Bone marrow (tissue), 2 donors: Measurements from ENCODE around the gene ZRSR2.
"Not testable (repeated sequence)": the region's sequence is repeated elsewhere in the genome, so short reads cannot be mapped to it uniquely, and the experiment has no call there.

Experiments
- DNase-seq, 2 donors: peaks; one replicate each; lab custom pipeline; 2025; lab: John Stamatoyannopoulos, UW

Gene ZRSR2

DNA sequence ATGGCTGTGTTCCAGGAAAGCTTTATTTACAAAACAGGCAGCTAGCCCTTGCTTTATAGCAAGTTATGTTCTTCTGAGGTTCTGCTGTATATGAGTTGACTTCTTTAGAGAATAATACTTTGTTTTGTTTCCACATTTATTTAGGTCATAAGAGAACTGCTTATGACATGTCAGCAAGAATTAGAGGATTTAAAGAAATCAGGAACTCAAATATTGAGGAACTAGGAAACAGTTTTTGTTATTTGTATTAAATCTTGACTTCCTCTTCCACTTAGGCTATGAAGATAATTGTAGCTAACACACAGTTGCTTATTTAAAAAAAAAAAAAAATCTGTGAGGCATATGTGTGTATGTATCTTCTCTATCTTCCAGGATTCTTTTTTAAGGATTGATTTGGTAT is 14.3 kb downstream of the ZRSR2 start:
- no peak for DNase-seq

DNA sequence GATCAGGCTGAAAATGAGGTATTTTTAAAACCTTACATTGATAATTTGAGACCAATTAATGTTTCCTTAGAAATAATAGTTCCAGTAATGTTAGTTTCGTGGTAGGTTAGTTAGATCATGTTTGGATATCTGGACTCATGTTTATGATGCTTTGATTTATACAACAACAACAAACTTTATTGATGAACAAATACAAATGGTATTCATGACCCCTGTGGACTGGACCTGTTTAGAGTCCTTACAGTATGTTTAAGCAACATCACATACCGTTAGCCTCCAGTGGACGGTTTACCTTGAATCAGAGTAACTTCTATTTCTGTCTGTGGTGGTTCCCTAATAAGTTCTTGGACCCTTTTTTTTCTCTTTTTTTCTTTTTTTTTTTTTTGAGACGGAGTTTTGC is 18.0 kb downstream of the ZRSR2 start:
- no peak for DNase-seq

DNA sequence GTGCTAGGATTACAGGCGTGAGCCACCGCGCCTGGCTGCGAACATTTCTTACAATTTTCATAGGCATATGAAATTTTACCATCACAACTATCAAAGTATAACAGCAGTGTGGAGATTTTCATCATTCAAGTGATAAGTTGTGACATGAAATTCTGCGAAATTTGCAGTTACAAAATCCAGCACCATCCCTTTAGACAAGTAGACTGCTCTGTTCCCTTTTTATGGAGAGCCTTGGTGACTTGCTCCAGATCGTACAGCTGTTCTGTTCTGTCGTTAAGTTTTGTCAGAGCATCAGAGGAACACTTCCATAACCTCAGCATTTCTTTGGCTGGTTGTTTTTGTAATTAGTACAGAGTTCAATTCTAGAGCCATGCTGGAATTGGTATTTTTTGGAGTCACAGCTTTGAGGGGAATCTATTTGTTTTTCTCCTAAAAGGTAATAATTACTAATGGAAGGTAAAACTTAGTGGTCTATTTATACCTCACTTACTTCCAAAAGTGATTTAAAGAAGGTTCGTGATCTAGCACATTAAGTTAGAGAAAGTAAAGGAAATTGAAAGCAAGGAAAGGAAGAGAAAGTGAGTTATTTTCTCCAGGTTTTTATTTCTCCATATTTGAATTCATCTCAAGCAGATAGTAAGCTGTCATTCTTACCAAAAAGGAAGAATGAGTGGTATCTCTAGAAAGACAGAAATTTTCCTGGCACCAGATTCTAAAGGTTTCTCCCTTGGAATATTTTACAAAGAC is 22.1 kb downstream of the ZRSR2 start:
- DNase-seq = no peak

GRCh38 chrX:15813416-15813815 is 23.1 kb downstream of the ZRSR2 start:
- no peak for DNase-seq

GRCh38 chrX:15814771-15815365 is 24.6 kb downstream of the ZRSR2 start:
- DNase-seq = no peak

GRCh38 chrX:15815779-15816437 is 25.6 kb downstream of the ZRSR2 start:
- DNase-seq = no peak

DNA sequence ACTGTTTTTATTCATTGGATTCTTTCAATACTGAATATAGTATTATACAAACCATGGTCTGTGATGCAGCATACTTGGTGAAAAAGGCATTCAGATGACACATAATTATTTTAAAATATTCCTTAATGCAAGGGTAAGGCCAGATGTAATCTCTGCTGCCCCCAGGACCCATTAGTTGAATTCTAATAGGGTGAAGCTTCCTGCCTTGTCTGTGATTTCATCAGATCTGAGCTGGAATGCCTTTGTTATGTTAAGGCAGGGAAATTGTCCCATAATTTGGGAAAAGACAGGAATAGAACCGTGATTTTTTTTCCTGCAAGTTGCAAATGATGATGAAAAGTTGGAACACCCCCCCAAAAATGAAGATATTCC is 26.1 kb downstream of the ZRSR2 start:
- DNase-seq = no peak

DNA sequence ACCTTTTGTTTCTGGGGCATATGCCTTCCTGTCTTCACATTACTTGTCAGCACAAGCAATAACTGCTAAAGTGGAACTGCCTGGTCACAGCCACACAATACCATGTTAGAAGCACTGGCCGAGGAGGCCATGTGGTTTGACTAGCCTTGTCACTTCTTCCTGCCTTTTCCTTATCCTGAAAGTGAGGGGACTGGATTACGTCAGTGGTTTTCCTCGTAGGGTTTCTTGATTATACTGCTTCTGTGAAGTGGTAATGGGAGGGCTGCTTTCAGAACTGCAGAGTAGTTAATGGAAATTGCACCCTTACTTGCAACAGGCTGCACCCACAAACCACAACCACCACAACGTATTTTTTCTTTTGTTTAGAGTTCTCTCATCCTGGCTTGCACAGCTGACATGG is 26.6 kb downstream of the ZRSR2 start:
- DNase-seq = no peak

DNA sequence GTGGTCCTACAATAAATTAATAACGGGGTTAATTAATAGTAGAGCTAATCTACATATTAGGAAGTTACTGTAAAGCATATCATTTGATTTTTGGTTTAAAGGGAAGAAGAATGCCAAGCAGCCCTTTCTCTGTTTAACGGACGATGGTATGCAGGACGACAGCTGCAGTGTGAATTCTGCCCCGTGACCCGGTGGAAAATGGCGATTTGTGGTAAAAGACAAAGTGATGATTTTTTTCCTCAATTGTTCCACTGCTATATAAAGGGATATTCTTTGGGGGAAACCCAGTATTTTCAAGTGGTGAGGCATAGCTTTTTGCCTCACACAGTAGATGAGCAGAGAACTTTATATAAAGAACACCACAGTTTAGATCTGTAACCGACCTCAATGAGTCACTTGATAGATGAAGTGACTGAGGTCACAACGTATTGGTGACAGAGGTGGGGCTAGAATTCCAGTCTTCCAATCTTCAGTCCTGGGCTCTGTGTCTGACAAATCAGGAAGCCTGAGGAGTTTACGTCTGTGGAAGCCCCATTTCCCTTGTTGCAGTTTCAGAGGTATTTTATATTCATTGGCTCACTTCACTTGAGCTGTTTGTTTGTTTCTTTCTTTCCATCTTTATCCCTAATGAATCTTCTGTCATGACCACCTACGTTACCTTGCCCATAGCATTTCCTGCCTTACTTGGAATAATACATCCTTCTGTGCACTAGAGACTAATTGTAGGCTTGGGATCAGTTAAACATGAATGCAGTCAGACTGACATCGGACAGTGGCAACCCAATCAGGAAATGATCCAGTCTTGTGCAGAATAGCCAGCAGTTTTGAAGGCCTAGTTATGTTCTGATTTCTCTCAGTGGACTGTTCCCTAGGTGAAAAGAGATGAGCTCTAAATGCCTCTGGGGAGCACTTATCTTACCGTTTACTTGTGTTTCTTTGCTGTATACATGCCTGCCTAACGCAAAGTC is 30.1 kb downstream of the ZRSR2 start:
- no peak for DNase-seq

- no peak for DNase-seq
Measured at GRCh38 chrX:15822922-15823321, 32.6 kb downstream of the ZRSR2 start.

DNA sequence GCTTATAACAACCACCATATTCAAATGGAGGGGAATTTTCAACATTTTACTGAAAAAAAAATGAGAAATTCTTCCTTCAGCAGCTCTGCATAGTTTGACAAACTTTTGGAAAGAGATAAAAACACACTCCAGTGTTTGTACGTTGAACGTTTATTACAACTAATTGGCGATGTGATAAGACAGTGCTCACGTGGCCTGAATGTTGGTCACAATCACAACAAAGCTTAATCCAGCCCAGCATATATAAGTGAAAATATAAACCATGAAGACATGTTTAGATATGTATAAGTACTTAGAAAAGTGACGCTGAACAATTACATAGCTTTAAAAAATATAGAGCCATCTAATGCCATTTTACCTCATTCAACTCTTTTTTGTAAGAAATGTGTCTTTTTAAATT is 35.7 kb downstream of the ZRSR2 start:
- no peak for DNase-seq

DNA sequence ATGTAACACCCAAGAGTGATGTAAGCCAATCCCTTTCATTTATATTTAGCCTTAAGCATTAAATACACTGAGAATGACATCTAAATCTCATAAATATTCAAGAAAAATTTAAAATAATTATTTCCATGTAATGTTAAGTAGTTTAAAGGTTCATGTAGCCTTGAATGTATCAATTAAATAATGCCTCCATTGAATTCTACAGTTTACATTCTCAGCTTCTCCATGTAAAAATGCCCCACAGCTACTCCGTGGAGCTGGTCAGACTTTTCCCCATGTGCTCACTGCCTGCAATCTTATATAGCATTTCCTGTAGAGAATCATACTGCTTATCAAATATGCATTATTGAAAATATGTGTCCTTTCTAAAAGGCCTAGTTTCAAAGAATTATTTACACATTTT is 38.9 kb downstream of the ZRSR2 start:
- DNase-seq = no peak

DNA sequence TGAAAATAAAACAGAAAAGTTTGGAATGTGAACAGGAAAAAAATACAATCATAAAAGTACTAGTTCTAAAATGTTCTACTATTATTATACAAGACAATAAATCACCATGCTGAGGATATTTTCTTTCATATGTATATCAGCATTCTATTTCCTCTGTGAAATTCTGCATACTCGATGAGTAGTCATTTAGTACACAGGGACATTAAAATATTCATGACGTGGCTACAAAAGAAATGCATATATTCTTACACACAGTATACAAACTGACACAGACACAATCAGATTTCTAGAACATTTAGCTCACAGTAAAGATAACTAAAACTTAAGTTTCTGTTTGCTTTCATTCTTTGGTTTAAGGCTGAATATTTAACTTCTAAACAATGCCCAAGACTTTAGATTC is 41.1 kb downstream of the ZRSR2 start:
- not testable (repeated sequence) for DNase-seq

DNA sequence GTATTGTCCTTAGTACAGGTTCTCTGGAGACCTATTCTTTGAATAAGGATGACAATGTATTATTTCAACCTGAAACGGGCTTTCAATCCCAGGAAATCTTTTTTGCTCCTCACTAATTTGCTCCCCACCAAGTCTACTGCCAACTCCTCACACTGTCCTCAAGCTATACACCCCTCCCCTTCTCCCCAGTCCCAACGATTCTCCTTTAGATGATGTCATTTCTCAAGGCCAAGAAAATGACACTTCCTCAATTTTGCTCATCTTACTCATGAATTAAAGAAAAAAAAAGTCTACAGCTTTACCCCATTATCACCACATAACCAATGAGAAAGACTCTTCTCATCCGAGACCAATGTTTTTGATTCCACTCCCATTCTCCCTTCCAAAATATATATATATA is 43.8 kb downstream of the ZRSR2 start:
- no peak for DNase-seq

DNA sequence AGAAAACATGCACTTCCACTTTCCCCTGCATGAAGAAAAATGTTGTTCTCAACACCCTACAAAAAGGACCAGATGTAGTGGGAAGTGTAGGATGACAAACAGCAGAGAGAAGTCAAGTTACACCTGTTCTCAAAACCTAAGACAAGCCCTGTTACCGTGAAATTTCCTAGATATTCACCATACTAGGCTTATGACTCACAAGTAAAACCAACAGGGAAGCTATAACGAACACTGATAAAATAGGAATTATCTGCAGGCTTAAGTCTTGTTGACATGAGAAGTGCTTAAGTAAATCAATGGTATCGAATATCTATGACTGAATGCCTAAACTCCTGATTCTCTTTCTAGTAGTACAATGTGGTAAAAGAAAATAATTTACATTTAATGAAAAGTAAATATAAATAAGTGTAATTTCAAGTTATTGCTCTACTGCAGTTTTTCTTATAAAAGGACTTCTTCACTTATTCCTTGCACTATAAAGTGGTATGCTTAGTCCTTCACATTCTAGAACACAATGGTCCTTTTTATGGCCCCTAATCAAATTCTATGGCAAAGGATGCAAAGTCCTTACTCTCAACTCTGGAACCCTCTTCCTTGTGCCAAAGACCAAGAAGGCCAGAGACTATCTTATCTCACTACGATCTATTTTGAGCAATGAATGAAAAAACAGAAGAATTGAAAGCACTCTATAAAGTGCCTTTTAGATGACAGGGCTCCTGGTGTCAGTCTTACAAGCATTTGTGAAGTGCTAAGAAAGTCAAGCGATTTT is 44.7 kb downstream of the ZRSR2 start:
- DNase-seq = no peak

DNA sequence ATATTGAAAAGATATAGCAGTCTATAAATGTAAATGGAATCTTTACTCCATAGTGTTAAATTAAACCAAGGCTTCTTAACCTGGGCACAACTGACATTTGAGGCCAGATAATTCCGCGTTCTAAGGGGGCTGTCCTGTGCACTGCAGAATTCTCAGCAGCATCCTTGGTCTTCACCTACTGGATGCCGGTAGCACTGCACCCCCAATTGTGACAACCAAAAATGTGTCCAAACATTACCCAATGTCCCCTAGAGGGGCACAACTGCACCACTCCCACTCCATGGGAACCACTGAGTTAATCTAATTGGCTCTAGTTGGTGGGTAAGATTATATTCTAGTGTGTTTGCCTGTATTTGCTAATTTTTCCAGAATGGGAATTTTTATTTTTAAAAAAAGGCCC is 47.7 kb downstream of the ZRSR2 start:
- no peak for DNase-seq

DNA sequence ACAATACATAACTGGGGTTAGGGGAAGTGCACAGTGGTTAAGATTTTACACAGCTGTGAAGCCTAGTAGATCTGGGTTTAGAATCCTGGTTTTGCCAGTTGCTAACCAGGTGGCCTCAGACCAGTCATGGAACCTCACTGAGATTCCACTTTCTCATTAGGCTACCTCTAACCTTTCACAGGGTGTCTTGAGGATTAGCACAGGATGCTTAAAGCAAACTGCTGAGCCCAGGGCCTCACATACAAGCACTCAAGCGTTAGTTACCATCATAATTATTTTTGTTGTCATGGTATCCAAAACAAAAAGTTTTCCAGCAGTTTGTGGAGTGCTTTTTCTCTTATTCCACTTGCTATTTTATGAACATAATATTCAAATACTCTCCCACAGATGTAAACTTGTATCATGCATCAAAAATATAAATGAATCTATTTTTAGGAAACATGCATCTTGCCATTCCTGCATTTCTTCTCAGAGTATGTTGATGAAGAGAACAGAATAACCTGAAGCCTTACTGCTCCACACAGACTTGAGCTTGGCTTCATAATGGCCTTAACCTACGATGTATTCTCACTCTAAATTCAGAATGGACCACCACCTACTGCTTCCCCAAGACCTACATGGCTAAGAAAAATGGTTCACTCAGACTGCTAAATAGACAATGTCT is 51.7 kb downstream of the ZRSR2 start:
- DNase-seq = no peak

DNA sequence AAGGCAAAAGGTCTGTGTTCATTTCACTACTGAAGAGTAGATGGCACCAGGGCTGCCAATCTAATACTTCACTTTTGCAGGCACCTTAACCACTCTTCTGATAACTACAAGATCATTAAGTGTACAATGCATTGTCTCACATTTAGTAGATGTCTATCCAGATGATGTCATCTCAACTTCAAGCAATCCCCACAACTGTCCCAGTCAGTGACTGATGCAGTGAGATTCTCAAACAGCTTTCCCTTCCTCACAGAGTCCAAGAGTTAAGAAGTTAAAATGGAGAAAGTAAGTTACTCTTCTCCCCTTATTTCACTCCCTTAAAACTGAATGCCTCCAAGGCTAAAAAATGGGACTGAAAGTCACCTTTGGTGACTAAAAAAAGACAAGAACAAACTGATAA is 53.7 kb downstream of the ZRSR2 start:
- no peak for DNase-seq

DNA sequence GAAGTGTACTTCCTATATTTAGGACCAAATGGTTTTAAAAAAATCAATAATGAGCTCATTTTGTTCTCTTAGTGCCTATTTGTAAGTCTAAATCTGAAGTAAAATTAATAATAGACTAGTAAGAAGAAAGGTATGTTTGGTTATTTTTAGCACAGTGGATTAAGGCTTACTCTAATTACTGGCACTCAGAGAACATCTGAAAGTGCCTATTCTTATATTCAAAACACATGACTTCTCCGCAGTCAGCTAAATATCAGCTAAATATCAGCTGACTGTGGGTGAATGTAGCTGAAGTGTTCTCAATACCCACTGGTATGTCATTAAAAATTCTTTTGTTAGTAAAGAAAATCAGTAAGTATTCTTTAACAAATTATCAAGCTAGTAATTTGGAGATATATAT is 58.3 kb downstream of the ZRSR2 start:
- DNase-seq = no peak

DNA sequence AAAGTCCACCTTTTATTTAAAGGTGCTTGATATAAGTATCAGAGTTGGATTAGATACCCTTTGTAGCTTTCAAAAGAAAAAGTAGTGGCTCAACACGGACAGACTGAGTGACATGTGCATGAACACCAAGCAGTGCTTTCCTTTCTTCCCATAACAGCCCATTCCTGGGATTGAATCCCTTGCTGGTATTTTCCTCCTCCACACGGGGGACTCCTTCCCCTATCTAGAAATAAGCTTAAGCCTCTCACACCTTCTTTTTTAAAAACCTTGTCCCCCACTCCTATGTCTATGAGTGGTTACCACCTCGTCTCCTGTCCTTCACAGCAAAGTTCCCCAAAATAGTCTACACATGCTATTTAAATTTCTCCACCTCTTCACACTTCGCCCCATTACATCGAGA is 59.3 kb downstream of the ZRSR2 start:
- DNase-seq = no peak

GRCh38 chrX:15853586-15854079 is 63.3 kb downstream of the ZRSR2 start:
- DNase-seq = no peak
